ENCODE measurements around the gene KIT.

DNA sequence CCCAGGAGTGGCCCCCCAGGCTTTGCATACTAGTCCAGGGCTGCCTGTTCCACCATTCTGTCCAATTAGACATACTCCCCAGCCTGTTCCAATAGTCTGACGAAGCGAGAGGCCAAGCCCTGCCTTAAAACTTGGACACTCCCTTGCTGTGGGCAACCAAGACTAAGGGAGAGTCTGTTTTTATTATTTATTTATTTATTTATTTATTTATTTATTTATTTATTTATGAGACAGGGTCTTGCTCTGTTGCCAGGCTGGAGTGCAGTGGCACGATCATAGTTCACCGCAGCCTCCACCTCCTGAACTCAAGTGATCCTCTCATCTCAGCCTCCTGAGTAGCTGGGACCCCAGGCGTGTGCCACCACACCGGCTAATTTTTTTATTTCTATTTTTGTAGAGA lies 6.6 kb downstream of the KIT start:
- TF ChIP-seq, protein P1, sequence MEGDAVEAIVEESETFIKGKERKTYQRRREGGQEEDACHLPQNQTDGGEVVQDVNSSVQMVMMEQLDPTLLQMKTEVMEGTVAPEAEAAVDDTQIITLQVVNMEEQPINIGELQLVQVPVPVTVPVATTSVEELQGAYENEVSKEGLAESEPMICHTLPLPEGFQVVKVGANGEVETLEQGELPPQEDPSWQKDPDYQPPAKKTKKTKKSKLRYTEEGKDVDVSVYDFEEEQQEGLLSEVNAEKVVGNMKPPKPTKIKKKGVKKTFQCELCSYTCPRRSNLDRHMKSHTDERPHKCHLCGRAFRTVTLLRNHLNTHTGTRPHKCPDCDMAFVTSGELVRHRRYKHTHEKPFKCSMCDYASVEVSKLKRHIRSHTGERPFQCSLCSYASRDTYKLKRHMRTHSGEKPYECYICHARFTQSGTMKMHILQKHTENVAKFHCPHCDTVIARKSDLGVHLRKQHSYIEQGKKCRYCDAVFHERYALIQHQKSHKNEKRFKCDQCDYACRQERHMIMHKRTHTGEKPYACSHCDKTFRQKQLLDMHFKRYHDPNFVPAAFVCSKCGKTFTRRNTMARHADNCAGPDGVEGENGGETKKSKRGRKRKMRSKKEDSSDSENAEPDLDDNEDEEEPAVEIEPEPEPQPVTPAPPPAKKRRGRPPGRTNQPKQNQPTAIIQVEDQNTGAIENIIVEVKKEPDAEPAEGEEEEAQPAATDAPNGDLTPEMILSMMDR (optimal IDR thresholded peaks at IDR 0.05 in 1 of 3, IDR thresholded peaks at IDR 0.05 in 1 of 3, conservative IDR thresholded peaks at IDR 0.05 in 1 of 3; ENCODE audit: extremely low read depth in 1 of 3, insufficient read depth in 2 of 3, low read length in 3 of 3), result no peak
- no peak for TF ChIP-seq EZH2 (IDR thresholded peaks at IDR 0.05; ENCODE audit: low read length)

Measured in keratinocyte (primary cell).